Ishikawa (cell line): ENCODE data around the gene CCDC150.

Experiments used
- CEBPB ChIP-seq: IDR thresholded peaks from 2 replicates; pipeline ENCODE4 v1.6.1; 2012
- CREB1 ChIP-seq: IDR thresholded peaks from 2 replicates; pipeline ENCODE4 v1.6.1; 2012; ENCODE audit warnings: low read depth
- EGR1 ChIP-seq: IDR thresholded peaks from 2 replicates; pipeline ENCODE4 v1.6.1; 2012
- EP300 ChIP-seq: IDR thresholded peaks from 2 replicates; pipeline ENCODE4 v1.6.1; 2012; ENCODE audit warnings: borderline replicate concordance
- FOXM1 ChIP-seq: IDR thresholded peaks from 2 replicates; pipeline ENCODE4 v1.6.1; 2012; ENCODE audit warnings: low read depth, borderline replicate concordance
- MAX ChIP-seq: IDR thresholded peaks from 2 replicates; pipeline ENCODE4 v1.6.1; 2012
- NFIC ChIP-seq: IDR thresholded peaks from 2 replicates; pipeline ENCODE4 v1.6.1; 2012
- RAD21 ChIP-seq: IDR thresholded peaks from 2 replicates; pipeline ENCODE4 v1.6.1; 2012; ENCODE audit warnings: low read depth
- REST ChIP-seq: IDR thresholded peaks from 2 replicates; pipeline ENCODE4 v1.6.1; 2012; ENCODE audit warnings: low read depth, mild to moderate bottlenecking
- TAF1 ChIP-seq: IDR thresholded peaks from 2 replicates; pipeline ENCODE4 v1.6.1; 2012; ENCODE audit warnings: low read depth, mild to moderate bottlenecking
- TCF12 ChIP-seq: IDR thresholded peaks from 2 replicates; pipeline ENCODE4 v1.6.1; 2012; ENCODE audit warnings: low read depth
- TEAD4 ChIP-seq: IDR thresholded peaks from 2 replicates; pipeline ENCODE4 v1.6.1; 2012
- USF1 ChIP-seq: IDR thresholded peaks from 2 replicates; pipeline ENCODE4 v1.6.1; 2012
- YY1 ChIP-seq: IDR thresholded peaks from 2 replicates; pipeline ENCODE4 v1.6.1; 2012; ENCODE audit warnings: low read depth
- ZBTB7A ChIP-seq: IDR thresholded peaks from 2 replicates; pipeline ENCODE4 v1.6.1; 2012; ENCODE audit warnings: low read depth

Gene CCDC150

GRCh38 chr2:196745711-196746110 lies 106.2 kb downstream of the CCDC150 start:
- TF ChIP-seq REST (no peak), YY1 (no peak), MAX (no peak), USF1 (no peak), CREB1 (no peak), CEBPB (no peak), NFIC (no peak), FOXM1 (no peak), EP300 (no peak), RAD21 (no peak), ZBTB7A (no peak), TEAD4 (no peak), EGR1 (no peak), TAF1 (no peak), TCF12 (no peak)

- no peak for TF ChIP-seq YY1
- no peak for TF ChIP-seq TAF1
- no peak for TF ChIP-seq USF1
- no peak for TF ChIP-seq ZBTB7A
- TF ChIP-seq TCF12: no peak
- no peak for TF ChIP-seq EP300
Measured at GRCh38 chr2:196747400-196747799, 107.9 kb downstream of the CCDC150 start.

- TF ChIP-seq USF1 (no peak), MAX (no peak), EP300 (no peak), REST (no peak), RAD21 (no peak), YY1 (no peak), TAF1 (no peak), NFIC (no peak), TCF12 (no peak), ZBTB7A (no peak), FOXM1 (no peak), EGR1 (no peak), CREB1 (no peak), TEAD4 (no peak), CEBPB (no peak)
Measured at GRCh38 chr2:196748123-196748522, 108.6 kb downstream of the CCDC150 start.

GRCh38 chr2:196750291-196750923 lies 110.9 kb downstream of the CCDC150 start:
- TF ChIP-seq USF1 (no peak), TCF12 (no peak), MAX (no peak), EGR1 (no peak), REST (no peak), TEAD4 (no peak), NFIC (no peak), TAF1 (no peak)
